HepG2 (cell line): ENCODE measurements around the gene FNDC3B. TPM values are rescaled to one million over a fixed set of nuclear protein-coding genes. Genes with fewer than 3 reads are reported as not detected.

Experiments used
- CHD4 ChIP-seq: fragments of 200-600 bp; sonication (generic); IDR thresholded peaks from 2 replicates; pipeline ENCODE4 v1.7.0; 2017; ENCODE audit warnings: mild to moderate bottlenecking, low read length, borderline replicate concordance
- GABPA ChIP-seq, 2 experiments: IDR thresholded peaks; 2 replicates each; pipeline ENCODE4 v1.6.1; 2011 to 2016; ENCODE audit warnings: low read depth in 2 of 2, low read length in 1 of 2, missing biosample characterization in 1 of 2, missing genetic modification characterization in 1 of 2
- HOXA9 ChIP-seq: sonication (generic); formaldehyde crosslinking; IDR thresholded peaks from 2 replicates; pipeline ENCODE4 v1.8.1; 2022; ENCODE audit warnings: missing genetic modification reagents, mild to moderate bottlenecking, moderate library complexity, borderline replicate concordance
- IKZF5 ChIP-seq: IDR thresholded peaks from 2 replicates; pipeline ENCODE4 v1.6.1; 2018; ENCODE audit warnings: missing genetic modification reagents, mild to moderate bottlenecking, missing compliant biosample characterization
- KDM1A ChIP-seq: IDR thresholded peaks from 2 replicates; pipeline ENCODE4 v1.6.1; 2016; ENCODE audit warnings: missing compliant biosample characterization
- MEIS1 ChIP-seq: sonication (generic); formaldehyde crosslinking; IDR thresholded peaks from 2 replicates; pipeline ENCODE4 v1.9.0; 2021; ENCODE audit warnings: mild to moderate bottlenecking, missing genetic modification reagents, moderate library complexity, borderline replicate concordance
- MXD4 ChIP-seq: IDR thresholded peaks from 2 replicates; pipeline ENCODE4 v1.6.1; 2016; ENCODE audit warnings: mild to moderate bottlenecking, missing biosample characterization, missing genetic modification reagents
- PHF21A ChIP-seq: sonication (generic); formaldehyde crosslinking; IDR thresholded peaks from 2 replicates; pipeline ENCODE4 v1.5.0; 2020; ENCODE audit warnings: mild to moderate bottlenecking, missing genetic modification reagents
- RAD51 ChIP-seq: fragments of 450-650 bp; IDR thresholded peaks from 2 replicates; pipeline ENCODE4 v1.6.1; 2016; ENCODE audit warnings: borderline replicate concordance
- SRY ChIP-seq: sonication (generic); formaldehyde crosslinking; IDR thresholded peaks from 2 replicates; pipeline ENCODE4 v1.8.0; 2022; ENCODE audit warnings: mild to moderate bottlenecking, missing genetic modification reagents
- SSRP1 ChIP-seq: IDR thresholded peaks from 2 replicates; pipeline ENCODE4 v1.6.1; 2016; ENCODE audit warnings: control low read depth
- ZBTB8A ChIP-seq: sonication (generic); formaldehyde crosslinking; IDR thresholded peaks from 2 replicates; pipeline ENCODE4 v1.4.0; 2020; ENCODE audit warnings: mild to moderate bottlenecking, low read depth, missing genetic modification reagents, borderline replicate concordance
- ZFP36 ChIP-seq: fragments of 150-350 bp; IDR thresholded peaks from 2 replicates; pipeline ENCODE4 v1.6.1; 2018; ENCODE audit warnings: borderline replicate concordance, low read length, low read depth; ENCODE audit not compliant: partially characterized antibody
- ZNF18 ChIP-seq: sonication (generic); formaldehyde crosslinking; IDR thresholded peaks from 2 replicates; pipeline ENCODE4 v1.8.0; 2022; ENCODE audit warnings: mild to moderate bottlenecking, missing genetic modification reagents; ENCODE audit not compliant: insufficient replicate concordance
- ZNF564 ChIP-seq: sonication (generic); formaldehyde crosslinking; IDR thresholded peaks from 2 replicates; pipeline ENCODE4 v1.8.1; 2023; ENCODE audit warnings: mild to moderate bottlenecking, missing genetic modification reagents
- ZNF749 ChIP-seq: sonication (generic); formaldehyde crosslinking; IDR thresholded peaks from 2 replicates; pipeline ENCODE4 v1.8.0; 2022; ENCODE audit warnings: mild to moderate bottlenecking, missing genetic modification reagents, moderate library complexity, borderline replicate concordance
- ZNF891 ChIP-seq: sonication (generic); formaldehyde crosslinking; IDR thresholded peaks from 2 replicates; pipeline ENCODE4 v1.5.0; 2020; ENCODE audit warnings: mild to moderate bottlenecking, missing genetic modification reagents
- polyA plus RNA-seq, 8 experiments: library from polyadenylated mRNA; depleted of rRNA in 3 of 8; stranded (reverse) in 7 of 8; unstranded in 1 of 8; fragments of >200 nt; fragmentation: Illumina TruSeq in 4 of 8; extraction: Trizol in 4 of 8; gene quantifications; 2 replicates each; pipeline versions ENCODE4 v1.2.1 to v1.2.3, GENCODE V29; 2011 to 2016; ENCODE audit warnings: low read depth in 4 of 8, missing spikeins in 1 of 8, mixed read lengths in 1 of 8; ENCODE audit not compliant: insufficient read depth in 1 of 8
- total RNA-seq, 5 experiments: library from RNA; depleted of rRNA; stranded (reverse); fragments of >200 nt; fragmentation: Illumina TruSeq; extraction: Trizol; gene quantifications; 2 replicates each; pipeline ENCODE4 v1.2.3, GENCODE V29; 2016; ENCODE audit warnings: low read depth in 1 of 5
- TF ChIP-seq, protein P1 (sequence below): IDR thresholded peaks from 2 replicates; pipeline ENCODE4 v1.6.1; 2016; ENCODE audit warnings: mild to moderate bottlenecking, missing biosample characterization, missing genetic modification reagents
- TF ChIP-seq, protein P2 (sequence below): sonication (generic); formaldehyde crosslinking; IDR thresholded peaks from 2 replicates; pipeline ENCODE4 v1.5.0; 2020; ENCODE audit warnings: missing genetic modification reagents
- TF ChIP-seq, protein P3 (sequence below): sonication (generic); formaldehyde crosslinking; IDR thresholded peaks from 2 replicates; pipeline ENCODE4 v1.5.1; 2020; ENCODE audit warnings: mild to moderate bottlenecking, missing genetic modification reagents, moderate library complexity

FNDC3B gene
- total and polyA plus RNA-seq, 2 of the 13 experiments (the other 11 are each of a cell fraction or from before 2014, with no cell fraction given) = 74.8 to 103 TPM

GRCh38 chr3:172129850-172130716 lies 90.7 kb downstream of the FNDC3B start (continued):
- TF ChIP-seq MXD4 (CRISPR knock-in tag) (no peak), HOXA9 (CRISPR knock-in tag) (0 out of 2 replicates have a peak, but pooled peaks have one; percentile 41), SSRP1 (CRISPR knock-in tag) (peak; percentile 77; the same call in 1 of the 2 replicates), IKZF5 (CRISPR knock-in tag) (no peak; the same call in 1 of the 2 replicates), RAD51 (no peak), GABPA (IDR thresholded peaks at IDR 0.05; ENCODE audit: low read depth, low read length) (no peak), GABPA (CRISPR knock-in tag; IDR thresholded peaks at IDR 0.05; ENCODE audit: low read depth) (no peak), ZBTB8A (CRISPR knock-in tag) (no peak), ZNF18 (no peak), SRY (CRISPR knock-in tag) (no peak), ZFP36 (no peak), ZNF564 (CRISPR knock-in tag) (peak; percentile 100), MEIS1 (CRISPR knock-in tag) (peak; percentile 47; the same call in 1 of the 2 replicates), PHF21A (CRISPR knock-in tag) (peak; percentile 81), ZNF749 (CRISPR knock-in tag) (no peak), CHD4 (no peak; the same call in 1 of the 2 replicates), KDM1A (no peak), ZNF891 (no peak)
- TF ChIP-seq, protein P1, sequence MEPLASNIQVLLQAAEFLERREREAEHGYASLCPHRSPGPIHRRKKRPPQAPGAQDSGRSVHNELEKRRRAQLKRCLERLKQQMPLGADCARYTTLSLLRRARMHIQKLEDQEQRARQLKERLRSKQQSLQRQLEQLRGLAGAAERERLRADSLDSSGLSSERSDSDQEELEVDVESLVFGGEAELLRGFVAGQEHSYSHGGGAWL (CRISPR knock-in tag) = no peak
- TF ChIP-seq, protein P2, sequence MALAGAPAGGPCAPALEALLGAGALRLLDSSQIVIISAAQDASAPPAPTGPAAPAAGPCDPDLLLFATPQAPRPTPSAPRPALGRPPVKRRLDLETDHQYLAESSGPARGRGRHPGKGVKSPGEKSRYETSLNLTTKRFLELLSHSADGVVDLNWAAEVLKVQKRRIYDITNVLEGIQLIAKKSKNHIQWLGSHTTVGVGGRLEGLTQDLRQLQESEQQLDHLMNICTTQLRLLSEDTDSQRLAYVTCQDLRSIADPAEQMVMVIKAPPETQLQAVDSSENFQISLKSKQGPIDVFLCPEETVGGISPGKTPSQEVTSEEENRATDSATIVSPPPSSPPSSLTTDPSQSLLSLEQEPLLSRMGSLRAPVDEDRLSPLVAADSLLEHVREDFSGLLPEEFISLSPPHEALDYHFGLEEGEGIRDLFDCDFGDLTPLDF = no peak; the same call in 1 of the 2 replicates
- TF ChIP-seq, protein P3, sequence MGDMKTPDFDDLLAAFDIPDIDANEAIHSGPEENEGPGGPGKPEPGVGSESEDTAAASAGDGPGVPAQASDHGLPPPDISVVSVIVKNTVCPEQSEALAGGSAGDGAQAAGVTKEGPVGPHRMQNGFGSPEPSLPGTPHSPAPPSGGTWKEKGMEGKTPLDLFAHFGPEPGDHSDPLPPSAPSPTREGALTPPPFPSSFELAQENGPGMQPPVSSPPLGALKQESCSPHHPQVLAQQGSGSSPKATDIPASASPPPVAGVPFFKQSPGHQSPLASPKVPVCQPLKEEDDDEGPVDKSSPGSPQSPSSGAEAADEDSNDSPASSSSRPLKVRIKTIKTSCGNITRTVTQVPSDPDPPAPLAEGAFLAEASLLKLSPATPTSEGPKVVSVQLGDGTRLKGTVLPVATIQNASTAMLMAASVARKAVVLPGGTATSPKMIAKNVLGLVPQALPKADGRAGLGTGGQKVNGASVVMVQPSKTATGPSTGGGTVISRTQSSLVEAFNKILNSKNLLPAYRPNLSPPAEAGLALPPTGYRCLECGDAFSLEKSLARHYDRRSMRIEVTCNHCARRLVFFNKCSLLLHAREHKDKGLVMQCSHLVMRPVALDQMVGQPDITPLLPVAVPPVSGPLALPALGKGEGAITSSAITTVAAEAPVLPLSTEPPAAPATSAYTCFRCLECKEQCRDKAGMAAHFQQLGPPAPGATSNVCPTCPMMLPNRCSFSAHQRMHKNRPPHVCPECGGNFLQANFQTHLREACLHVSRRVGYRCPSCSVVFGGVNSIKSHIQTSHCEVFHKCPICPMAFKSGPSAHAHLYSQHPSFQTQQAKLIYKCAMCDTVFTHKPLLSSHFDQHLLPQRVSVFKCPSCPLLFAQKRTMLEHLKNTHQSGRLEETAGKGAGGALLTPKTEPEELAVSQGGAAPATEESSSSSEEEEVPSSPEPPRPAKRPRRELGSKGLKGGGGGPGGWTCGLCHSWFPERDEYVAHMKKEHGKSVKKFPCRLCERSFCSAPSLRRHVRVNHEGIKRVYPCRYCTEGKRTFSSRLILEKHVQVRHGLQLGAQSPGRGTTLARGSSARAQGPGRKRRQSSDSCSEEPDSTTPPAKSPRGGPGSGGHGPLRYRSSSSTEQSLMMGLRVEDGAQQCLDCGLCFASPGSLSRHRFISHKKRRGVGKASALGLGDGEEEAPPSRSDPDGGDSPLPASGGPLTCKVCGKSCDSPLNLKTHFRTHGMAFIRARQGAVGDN (CRISPR knock-in tag) = peak; percentile 53; the same call in 1 of the 2 replicates
